ENCODE results near the gene MPEG1.
A peak's percentile ranks its signal among the peaks of the same experiment; 100 is the strongest.

Gene MPEG1

DNA sequence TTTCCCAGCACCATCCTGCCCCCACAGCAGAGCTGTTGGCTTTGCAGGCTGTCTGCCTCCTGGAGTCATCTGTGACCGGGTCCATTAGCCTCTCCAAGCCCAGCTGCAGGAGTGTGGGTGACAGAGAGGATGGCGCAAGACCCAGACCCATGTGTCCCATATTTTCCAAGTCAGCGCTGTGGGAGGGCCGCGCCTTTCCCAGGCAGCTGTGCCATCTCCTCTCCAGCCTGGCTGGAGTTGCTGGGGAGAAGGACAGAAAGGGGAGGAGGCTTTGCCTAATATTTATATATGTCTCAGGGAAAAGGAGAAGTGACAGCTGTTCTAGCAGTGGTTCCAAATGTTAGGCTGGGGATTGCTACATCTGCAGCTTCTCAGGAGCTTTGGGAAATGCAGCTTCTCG lies 25.1 kb downstream of the MPEG1 start:
- H3K4me1 ChIP-seq, result no peaks in the 10 kb centered on the region
- no peak overlapping the region for H3K4me3 ChIP-seq (ENCODE audit: low read depth, low read length)
- no peak overlapping the region for H2AFZ ChIP-seq
- no peaks in the 10 kb centered on the region for H3K36me3 ChIP-seq (ENCODE audit: control insufficient read depth, insufficient read depth, low read length)
- H3K27me3 ChIP-seq (ENCODE audit: control insufficient read depth, insufficient read depth, low read length), result no peaks in the 10 kb centered on the region
- H3K9me3 ChIP-seq (ENCODE audit: control insufficient read depth, low read length), result no peaks in the 10 kb centered on the region
- H3K4me2 ChIP-seq (ENCODE audit: low read length), result no peak overlapping the region
- no peaks in the 10 kb centered on the region for H3K79me2 ChIP-seq
- TF ChIP-seq, protein P1, sequence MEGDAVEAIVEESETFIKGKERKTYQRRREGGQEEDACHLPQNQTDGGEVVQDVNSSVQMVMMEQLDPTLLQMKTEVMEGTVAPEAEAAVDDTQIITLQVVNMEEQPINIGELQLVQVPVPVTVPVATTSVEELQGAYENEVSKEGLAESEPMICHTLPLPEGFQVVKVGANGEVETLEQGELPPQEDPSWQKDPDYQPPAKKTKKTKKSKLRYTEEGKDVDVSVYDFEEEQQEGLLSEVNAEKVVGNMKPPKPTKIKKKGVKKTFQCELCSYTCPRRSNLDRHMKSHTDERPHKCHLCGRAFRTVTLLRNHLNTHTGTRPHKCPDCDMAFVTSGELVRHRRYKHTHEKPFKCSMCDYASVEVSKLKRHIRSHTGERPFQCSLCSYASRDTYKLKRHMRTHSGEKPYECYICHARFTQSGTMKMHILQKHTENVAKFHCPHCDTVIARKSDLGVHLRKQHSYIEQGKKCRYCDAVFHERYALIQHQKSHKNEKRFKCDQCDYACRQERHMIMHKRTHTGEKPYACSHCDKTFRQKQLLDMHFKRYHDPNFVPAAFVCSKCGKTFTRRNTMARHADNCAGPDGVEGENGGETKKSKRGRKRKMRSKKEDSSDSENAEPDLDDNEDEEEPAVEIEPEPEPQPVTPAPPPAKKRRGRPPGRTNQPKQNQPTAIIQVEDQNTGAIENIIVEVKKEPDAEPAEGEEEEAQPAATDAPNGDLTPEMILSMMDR (IDR thresholded peaks at IDR 0.05), result no peak
- no peak overlapping the region for H3K27ac ChIP-seq
- no peak overlapping the region for H3K9ac ChIP-seq

DNA sequence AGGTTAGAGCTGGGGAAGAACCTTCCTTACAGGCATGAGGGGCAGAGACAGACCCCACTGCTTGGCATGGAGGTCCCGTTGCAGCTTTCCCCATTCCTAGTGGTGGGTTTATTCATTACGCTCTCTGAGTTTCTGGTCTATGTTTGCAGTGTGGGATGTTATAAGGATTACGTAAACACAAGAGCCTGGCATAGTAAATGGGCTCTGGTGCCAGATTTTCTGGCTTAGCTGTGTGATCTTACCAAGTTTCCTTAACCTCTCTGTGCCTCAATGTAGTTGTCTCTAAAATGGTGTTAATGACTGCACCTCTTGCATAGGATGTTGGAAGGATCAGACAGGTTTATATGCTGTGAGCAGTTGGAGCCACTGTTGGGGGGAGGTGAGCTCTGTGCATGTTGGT lies 25.7 kb downstream of the MPEG1 start:
- H3K79me2 ChIP-seq, result no peaks in the 10 kb centered on the region
- H3K4me2 ChIP-seq (ENCODE audit: low read length), result no peak overlapping the region
- no peak overlapping the region for H2AFZ ChIP-seq
- H3K27ac ChIP-seq, result no peak overlapping the region
- H3K36me3 ChIP-seq (ENCODE audit: control insufficient read depth, insufficient read depth, low read length), result no peaks in the 10 kb centered on the region
- TF ChIP-seq, protein P1 (IDR thresholded peaks at IDR 0.05), result no peak
- no peak overlapping the region for H3K9ac ChIP-seq
- H3K27me3 ChIP-seq (ENCODE audit: control insufficient read depth, insufficient read depth, low read length), result no peaks in the 10 kb centered on the region
- no peaks in the 10 kb centered on the region for H3K4me1 ChIP-seq
- no peak overlapping the region for H3K4me3 ChIP-seq (ENCODE audit: low read depth, low read length)
- no peaks in the 10 kb centered on the region for H3K9me3 ChIP-seq (ENCODE audit: control insufficient read depth, low read length)

DNA sequence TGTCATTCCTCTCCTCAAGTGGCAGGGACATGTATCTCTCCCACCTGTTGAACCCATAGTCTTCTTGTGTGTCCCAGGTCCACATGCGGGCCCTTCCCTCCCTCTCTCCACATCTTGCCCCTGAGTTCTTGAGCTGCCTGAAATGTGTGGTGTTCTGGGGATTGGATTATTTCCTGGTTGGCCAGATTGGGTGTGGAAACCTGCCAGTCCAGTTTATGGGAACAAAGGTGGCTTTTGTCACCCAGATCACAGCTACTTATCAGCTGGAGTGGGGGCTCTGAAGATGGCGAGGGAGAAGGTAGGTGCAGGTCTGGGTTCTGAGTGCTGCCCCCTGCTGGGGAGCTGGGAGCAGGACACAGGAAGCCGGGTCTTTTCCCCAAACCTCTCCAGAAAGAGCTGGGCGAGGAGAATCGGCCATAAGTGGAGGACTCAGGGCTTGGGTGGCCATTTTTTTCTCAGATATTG lies 26.6 kb downstream of the MPEG1 start:
- Histone ChIP-seq H3K4me1 (no peaks in the 10 kb centered on the region), H3K4me3 (ENCODE audit: low read depth, low read length) (no peak overlapping the region), H3K9me3 (ENCODE audit: control insufficient read depth, low read length) (no peaks in the 10 kb centered on the region), H3K36me3 (ENCODE audit: control insufficient read depth, insufficient read depth, low read length) (no peaks in the 10 kb centered on the region), H3K27me3 (ENCODE audit: control insufficient read depth, insufficient read depth, low read length) (no peaks in the 10 kb centered on the region), H3K79me2 (no peaks in the 10 kb centered on the region), H3K9ac (no peak overlapping the region), H3K27ac (no peak overlapping the region), H3K4me2 (ENCODE audit: low read length) (no peak overlapping the region), H2AFZ (no peak overlapping the region)
- TF ChIP-seq, protein P1 (IDR thresholded peaks at IDR 0.05), result peak; percentile 31

DNA sequence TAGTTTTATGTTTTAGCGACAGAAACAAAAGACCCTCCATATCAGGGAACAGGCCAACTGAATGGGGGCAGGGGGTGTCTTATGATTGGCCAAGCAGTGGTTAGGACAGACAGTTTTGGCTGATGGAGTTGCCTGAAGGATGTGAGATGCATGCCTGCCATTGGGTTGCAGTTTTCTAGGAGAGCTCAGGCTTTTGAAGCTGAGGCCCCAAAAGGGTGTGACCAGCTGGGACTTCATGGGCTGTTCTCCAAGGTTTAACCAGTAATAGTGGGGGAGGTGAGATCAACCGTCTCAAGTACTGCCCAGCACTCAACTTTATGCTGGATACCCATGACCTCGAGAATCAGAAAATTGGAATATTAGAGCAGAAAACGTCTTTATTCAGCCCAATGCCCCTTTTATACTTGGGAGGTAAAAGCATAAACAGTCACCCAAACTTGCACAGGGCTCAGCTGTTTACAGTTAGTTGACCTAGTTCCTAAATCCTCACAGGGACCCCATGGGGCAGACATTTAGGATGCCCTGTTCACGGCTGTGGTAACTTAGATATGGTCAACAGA lies 27.3 kb downstream of the MPEG1 start:
- H3K27ac ChIP-seq, result no peak overlapping the region
- no peak overlapping the region for H2AFZ ChIP-seq
- H3K4me2 ChIP-seq (ENCODE audit: low read length), result no peak overlapping the region
- no peaks in the 10 kb centered on the region for H3K4me1 ChIP-seq
- no peak overlapping the region for H3K9ac ChIP-seq
- no peaks in the 10 kb centered on the region for H3K36me3 ChIP-seq (ENCODE audit: control insufficient read depth, insufficient read depth, low read length)
- H3K9me3 ChIP-seq (ENCODE audit: control insufficient read depth, low read length), result no peaks in the 10 kb centered on the region
- no peaks in the 10 kb centered on the region for H3K27me3 ChIP-seq (ENCODE audit: control insufficient read depth, insufficient read depth, low read length)
- H3K4me3 ChIP-seq (ENCODE audit: low read depth, low read length), result no peak overlapping the region
- TF ChIP-seq, protein P1 (IDR thresholded peaks at IDR 0.05), result no peak
- no peaks in the 10 kb centered on the region for H3K79me2 ChIP-seq

DNA sequence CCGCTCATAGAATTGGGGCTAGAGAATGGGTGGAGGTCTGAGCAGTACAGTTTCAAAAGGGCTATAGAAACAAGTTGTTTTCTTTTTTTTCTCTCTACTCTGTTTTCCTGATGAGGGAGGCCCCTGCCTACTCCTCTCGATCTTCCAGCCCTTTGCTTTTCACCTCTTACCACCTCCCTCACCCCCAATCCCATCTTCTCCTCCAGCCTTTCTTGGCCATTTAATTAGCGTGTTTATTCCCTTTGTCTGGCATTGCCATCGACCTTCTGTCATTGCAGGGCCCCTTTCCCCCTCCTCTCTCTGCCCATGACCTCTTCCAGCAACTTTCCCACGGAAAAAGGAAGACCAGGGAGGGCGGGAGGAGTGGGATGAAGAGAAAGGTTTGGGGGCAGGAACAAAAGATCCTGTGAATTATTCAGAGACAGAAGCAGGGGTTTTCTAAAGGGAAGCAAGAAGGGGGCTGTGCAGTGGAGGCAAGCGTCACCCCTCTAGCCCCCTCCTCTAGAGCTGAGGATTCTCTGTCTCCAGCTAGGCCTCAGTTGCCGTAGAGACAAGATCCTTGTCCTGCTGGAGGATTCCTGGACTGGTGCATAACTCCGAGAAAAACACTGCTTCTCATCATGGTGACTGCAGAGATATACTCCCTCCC lies 27.9 kb downstream of the MPEG1 start:
- H3K27ac ChIP-seq, result no peak overlapping the region

More for the DNA sequence above, 27.9 kb downstream of the MPEG1 start:
- no peak overlapping the region for H3K9ac ChIP-seq
- H3K27me3 ChIP-seq (ENCODE audit: control insufficient read depth, insufficient read depth, low read length), result no peaks in the 10 kb centered on the region
- H3K79me2 ChIP-seq, result no peaks in the 10 kb centered on the region
- H2AFZ ChIP-seq, result no peak overlapping the region
- TF ChIP-seq, protein P1 (IDR thresholded peaks at IDR 0.05), result no peak
- H3K4me3 ChIP-seq (ENCODE audit: low read depth, low read length), result no peak overlapping the region
- no peaks in the 10 kb centered on the region for H3K36me3 ChIP-seq (ENCODE audit: control insufficient read depth, insufficient read depth, low read length)
- no peak overlapping the region for H3K4me2 ChIP-seq (ENCODE audit: low read length)
- no peaks in the 10 kb centered on the region for H3K4me1 ChIP-seq
- no peaks in the 10 kb centered on the region for H3K9me3 ChIP-seq (ENCODE audit: control insufficient read depth, low read length)

All from parathyroid adenoma (tissue), 2 donors.